GM18861 (cell line): ENCODE measurements around the gene KCNJ18.
"Not testable (repeated sequence)": the region's sequence is repeated elsewhere in the genome, so short reads cannot be mapped to it uniquely, and the experiment has no call there.

Experiments used
- ATAC-seq: cut with Tn5 transposase; IDR thresholded peaks from one replicate; pipeline ENCODE4 v1.9.1; 2021; ENCODE audit not compliant: unreplicated experiment

KCNJ18 gene

DNA sequence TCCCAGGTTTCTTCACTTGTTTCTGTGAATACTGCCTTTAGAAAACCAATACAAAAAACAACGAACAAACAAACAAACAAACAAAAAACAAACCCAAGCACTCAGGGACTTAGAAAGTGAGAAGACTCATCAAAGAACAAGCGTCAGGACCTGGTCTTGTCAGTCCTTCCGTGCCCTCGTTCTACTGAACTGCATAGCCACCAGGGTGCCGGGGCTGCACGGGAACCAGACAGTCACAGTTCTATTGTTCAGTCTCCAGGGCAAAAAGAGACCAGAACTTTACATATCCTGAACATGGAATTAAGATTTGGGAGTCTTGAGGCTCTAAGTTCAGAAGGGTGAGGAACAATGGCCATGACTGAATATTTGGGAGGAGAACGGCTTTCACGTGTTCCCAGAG lies 28.2 kb downstream of the KCNJ18 start:
- not testable (repeated sequence) for ATAC-seq

DNA sequence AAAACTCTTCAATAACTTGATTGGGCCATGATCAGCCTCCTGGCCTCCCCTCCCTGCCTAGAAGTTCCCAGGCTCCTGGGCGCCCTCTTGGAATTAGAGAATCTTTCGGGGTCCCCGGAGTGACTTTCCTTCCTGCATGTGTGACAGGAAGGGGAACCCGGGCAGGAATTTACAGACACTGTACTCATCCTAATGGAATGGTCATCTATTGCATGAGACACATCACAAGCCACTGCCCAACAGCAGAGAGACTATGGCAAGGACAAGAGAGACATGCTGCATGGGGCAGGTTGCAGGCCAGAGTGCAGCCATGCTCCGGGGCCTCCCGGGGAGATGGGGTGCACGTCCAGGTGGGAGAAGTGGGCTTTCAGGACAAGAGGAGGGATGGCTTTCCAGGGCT lies 29.9 kb downstream of the KCNJ18 start:
- ATAC-seq = not testable (repeated sequence)

DNA sequence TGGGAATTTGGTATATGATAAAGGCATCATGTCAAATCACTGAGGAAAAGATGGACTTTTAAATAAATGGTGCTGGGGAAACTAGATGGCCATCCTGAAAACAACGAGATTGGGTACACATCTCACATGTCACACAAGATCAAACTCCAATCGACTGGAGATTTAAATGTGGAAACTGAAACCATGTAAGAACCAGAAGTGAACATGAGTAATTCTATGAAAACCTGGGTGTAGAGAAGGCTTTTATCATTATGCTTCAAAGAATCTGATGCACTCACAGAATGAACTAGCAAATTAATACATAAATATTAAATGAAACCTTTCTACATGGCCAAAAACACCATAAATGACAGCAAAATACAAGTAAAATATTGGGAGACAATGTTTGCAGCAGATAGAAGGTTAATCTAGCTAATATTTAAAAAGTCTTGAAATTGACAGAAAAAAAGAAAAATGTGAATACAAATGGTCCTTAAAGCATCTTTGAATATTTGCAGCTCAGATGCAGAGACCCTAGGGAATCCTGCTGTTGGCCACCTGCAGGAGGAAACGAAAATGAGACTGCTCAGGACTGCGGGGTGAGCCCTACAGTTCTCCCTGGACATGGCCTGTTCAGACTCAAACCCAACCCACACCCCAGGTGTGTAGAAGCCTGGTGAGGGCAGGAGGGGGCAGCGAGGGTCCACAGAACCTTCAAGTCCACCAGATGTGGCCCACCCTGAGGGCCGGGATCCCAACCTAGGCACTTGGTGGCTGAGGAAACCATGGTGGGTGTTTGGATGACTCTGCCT lies 32.1 kb downstream of the KCNJ18 start:
- ATAC-seq = not testable (repeated sequence)

DNA sequence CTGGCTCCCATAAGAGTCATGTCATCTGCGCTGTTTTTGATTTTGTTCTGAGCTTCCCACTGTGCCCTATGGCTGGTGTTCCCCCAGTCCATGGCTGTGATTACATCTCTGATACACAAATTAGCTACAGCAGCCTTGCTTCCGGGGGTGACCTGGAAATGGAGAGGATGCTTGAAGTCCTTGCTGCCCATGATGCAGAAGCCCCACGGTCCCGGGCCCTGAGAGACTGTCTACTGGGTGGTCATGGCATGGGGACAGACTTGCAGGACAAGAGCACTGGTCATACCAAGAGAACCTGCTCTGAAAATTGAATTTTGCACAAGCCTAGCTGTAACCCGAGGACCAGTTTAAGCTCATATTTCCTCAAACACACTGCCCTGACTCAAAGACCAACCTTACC lies 38.8 kb downstream of the KCNJ18 start:
- ATAC-seq = not testable (repeated sequence)

DNA sequence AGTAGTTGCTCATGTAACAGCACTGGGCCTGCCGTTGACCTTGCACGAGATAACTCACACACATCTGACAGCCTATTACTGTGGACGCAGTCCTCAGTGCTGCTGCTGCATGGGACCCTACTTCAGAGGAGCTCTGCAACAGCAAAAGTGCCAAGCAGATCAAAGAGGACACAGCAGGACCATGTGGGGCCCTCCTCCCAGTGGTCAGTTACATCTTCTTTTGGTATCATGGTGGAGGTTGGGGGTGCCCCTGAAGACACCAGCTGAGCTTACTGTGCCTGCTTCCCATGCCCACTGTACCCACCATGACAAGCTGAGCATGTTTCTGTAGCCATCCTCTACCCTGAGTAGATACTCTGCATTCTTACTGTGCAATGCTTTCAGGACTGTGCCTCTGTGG lies 41.6 kb downstream of the KCNJ18 start:
- ATAC-seq = not testable (repeated sequence)

DNA sequence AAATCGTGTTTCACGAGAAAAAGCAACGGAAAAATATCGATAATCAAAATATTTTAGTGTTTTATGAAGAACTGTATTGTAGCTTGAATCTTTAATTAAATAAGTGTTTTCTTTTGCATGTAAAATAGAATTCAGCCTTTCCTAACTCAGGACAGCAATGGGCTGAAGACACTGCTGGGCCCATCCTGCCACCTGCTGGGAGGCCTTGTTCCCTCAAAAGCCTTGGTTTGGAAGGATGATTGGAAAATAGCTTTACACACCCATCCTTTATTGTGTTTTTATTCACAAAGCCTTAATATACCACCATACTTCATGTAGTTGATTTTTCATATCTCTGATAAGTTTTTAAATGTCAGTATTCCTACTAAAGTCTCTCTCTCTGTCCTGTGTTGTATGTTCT lies 43.5 kb downstream of the KCNJ18 start:
- ATAC-seq = not testable (repeated sequence)

DNA sequence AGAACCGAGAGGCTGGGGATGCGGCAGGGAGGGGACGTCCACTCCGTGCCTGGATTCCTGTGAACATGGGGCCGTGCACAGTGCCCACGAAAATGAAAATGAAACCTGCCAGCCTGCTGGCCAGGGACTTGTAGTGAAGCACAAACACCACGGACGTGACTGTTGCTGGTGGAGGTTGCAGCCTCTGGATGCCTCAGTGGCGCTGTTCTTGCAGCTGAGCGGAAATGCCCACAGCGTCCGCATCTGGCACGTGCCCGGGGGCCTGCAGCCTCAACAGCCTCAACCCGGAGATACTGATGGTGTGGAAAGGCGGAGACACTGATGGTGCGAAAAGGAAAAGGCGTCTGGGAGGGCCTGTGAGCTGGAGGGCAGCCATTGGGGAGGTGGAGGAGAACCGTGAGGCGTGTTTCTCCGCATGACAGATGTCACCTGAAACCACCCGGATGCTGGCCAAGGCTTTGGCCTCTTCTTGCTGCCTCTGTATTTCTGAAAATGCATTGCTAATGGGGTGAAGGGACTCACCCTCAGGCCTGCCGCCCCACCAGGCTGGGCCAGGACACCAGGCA lies 44.8 kb downstream of the KCNJ18 start:
- ATAC-seq = not testable (repeated sequence)

DNA sequence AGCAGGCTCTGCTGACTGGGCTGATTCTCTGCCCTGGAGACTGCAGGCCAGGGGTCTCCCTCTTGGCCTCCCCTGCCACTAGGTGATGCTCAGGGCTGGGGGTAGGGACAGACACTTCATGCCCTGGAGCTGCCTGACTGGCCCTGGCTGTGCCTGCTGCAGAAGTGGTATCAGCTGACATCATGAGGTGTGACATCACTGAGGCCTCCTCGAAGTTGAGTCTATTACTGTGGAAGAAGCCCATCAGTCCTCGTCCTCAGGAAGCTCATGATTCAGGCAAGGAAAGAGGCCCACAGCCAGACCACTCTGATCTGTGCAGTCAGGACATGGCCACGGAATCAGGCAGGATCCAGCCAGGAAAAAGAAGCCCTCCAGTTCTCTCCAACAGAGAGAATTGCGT lies 45.9 kb downstream of the KCNJ18 start:
- ATAC-seq = not testable (repeated sequence)

DNA sequence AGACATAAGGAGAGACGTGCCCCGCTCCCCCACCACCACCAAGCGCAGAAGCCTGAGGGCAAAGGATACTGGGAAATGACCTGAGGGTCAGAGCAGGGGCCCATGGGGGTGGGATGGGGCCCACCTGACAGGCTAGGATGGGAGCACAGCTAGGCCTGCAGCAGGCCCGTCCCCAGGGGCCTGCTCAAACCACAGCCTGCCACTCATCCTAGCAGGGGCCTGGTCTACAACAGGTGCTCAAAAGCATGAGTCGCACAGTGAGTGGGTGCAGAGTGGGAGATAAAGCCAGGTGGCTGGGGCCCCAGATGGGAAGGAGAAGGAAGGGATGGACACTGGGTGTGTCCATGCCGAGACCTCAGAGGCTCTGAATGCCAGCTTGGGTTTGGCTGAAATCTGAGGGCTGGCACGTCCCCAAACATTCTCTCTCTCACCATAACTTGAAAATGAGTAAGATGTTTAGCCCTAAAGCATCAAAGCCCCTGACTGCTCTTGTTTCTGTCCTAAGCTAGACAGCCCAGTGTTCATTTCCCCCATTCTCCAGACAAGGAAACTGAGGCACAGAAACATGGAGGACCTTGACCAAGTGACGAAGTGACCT lies 46.7 kb downstream of the KCNJ18 start:
- ATAC-seq = peak; percentile 61

DNA sequence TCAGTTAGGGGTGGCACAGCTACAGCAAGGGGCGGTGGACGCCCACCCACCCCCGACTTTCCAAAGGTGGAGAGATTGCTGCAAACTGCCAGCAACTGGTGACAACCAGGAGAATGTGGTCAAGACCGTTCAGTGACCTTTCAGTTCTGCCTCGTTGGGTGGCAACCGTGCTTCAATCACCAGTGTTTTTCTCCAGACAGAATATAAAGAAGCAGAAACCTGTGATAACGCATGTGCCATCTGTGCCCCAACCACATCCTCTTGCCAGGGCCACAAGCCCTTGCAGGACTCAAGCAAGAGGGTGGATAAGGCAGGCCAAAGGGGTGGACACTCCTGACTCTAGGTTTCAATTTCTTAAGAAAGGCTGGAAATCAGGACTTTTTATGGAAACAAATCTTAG lies 47.2 kb downstream of the KCNJ18 start:
- ATAC-seq = peak; percentile 58

DNA sequence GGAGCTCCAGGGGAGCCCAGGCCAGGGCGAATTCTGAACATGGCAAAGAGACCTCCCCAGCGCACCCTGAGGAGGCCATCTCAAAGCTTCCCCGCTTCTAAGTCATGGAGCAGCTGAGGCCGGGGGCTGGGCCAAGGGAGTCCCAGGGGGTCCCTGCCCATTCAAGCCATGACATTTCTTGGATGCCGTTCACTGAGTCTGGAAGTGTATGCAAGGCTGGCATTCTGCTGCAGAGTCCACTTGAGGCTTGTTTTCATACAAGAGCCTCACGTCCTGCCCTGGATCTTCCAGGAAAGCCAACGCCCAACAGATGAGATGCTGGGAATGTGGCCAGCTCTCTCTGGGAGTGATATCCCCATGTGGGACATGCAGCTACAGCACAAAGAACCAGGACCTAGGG lies 48.5 kb downstream of the KCNJ18 start:
- ATAC-seq = not testable (repeated sequence)

DNA sequence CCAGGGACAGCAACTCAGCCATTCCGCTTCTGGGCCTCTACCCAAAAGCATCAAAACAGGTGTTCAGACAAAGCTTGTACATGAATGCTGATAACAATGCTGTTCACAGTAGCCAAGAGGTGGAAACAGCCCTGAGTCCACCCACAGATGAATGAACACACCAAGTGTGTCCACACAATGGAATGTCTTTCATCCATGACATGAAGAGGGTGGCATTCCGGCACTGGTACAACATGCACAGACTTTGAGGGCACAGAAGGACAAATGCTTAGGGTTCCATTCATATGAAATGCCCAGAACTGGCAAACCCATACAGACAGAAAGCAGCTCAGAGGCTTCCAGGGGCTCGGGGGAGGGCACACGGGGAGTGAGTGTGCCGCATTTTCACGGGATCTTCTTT lies 49.2 kb downstream of the KCNJ18 start:
- not testable (repeated sequence) for ATAC-seq

DNA sequence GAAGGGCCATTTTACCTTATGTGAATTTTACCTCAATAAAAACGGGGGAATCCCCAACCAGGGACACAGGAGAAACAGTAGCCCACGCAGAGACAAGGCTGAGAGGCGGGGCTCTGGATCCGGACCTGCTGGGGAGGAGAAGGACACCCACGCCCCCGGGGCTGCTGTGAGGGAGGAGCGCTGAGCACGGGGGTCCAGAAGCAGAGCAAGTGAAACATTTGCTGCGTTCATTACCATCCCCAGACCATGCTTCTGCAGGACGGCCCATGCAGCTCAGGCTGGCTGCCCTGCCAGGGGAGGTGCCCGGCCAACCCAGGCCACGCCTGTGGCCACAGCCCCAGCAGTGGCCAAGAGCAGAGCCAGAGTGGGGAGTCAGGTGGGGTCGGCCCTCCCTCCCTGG lies 50.0 kb downstream of the KCNJ18 start:
- no peak for ATAC-seq

DNA sequence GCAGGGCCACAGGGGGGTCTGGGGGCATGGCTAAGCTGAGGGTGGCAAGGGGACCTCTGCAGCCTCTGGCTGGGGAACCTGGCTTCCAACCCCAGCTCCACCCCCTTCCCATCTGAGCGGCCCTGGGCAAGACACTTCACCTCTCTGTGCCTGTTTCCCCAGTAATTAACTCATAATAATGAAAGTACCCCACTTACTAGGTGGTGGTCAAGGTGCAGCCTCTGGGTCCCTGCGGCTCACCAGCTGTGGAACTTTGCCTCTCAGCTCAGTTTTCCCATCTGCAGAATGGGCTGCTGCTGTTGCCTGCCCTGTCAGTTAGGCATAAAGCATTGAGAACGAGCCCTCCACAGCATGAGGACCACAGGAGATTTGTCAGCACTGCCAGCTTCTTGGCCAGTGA lies 51.8 kb downstream of the KCNJ18 start:
- ATAC-seq = not testable (repeated sequence)

DNA sequence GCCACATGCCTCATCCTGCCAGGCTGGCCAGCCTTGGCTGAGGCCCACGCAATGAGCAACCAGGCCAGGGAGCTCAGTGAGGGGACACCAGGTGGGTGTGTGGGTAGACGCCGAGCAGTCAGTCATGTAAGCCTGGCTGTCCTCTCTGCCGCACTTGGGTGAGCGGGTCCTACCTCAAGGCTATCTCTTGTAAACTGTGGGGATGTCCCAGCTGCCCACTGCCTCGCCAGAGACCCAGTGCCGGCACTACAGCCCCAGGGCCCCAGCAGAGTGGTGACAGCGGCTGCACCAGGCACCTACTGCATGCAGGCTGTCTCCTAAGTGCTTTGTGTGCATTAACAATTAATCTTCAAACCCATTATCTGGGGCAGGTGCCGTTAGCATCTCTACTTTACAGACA lies 52.3 kb downstream of the KCNJ18 start:
- ATAC-seq = not testable (repeated sequence)

DNA sequence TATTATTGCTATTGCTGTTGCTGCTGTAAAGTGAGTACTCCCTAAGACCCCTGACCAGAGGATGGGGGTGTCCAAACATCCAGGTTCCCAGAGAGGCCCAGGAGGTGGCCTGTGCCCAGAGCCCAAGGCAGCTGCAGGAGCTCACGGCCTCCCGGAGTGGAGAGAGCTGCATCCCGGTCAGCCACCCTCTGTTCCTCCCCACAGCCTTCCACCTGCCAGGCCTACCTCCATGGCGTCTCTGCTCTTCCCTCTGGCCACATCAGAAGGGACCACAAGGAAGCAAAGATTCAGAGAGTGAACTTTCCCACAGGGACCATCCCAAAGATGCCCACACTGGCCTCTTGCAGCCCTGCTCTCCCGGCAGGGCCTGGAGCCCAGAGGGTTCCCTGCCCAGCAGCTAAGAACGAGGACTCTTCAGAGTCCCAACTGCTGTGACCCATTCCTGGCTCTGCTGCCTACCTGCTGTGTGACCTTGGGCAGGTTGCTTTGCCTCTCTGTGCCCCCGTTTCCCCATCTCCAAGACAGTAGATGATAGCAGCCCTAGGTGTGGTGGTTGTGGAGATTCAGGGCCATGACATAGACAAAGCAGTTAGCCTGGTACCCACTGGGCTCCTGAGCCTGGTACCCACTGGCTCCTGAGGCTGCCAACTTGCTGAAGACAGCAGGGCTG lies 53.2 kb downstream of the KCNJ18 start:
- ATAC-seq = not testable (repeated sequence)

DNA sequence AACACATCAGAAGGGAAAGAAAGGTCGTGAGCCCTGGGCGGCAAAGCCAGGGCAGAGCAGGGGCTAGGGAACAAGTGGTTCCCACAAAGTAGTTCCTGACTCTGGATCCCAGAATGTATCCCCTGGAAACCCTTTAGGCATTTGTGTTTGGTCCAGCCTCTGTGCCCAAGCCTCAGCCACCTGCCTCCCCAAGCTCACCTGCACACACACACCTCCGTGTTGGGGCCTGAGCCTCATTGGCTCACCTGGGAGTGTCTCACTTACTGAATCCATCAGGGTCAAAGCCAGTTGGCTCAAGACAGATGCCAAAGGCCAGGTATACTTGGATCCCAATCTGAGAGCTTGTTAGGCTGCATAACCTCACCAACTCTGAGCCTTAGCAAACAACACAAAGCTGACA lies 54.1 kb downstream of the KCNJ18 start:
- ATAC-seq = not testable (repeated sequence)

DNA sequence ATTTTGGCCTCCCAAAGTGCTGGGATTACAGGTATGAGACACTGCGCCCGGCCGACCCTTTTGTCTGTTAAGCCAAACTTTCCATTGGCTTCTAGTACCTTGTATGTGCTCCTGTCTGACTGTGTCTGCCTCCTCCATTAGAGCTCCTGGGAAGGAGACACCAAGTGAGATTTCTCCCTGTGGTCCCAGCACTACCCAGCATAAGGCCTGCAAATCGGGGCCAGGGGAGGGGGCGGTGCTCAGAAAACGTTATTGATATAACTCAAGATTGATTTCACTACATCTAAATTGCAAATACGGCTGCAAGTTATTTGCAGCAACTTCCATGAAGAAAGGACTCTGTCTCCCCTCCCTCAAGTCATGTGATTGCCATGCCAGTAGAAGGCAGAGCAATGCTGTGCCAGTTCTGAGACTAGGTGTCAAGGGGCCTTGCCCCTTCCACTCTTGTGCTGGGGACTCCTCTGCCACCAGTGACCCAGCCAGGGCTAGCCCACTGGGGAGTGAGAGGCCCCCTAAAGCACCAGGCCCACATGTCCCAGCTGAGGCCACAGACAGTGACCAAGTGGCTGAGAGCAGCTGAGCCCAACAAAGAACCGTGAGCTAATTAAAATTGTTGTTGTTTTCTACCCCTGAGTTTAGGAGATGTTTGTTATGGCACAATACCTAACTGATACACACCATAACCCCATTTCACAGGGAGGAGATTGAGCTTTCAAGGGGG lies 55.0 kb downstream of the KCNJ18 start:
- not testable (repeated sequence) for ATAC-seq

DNA sequence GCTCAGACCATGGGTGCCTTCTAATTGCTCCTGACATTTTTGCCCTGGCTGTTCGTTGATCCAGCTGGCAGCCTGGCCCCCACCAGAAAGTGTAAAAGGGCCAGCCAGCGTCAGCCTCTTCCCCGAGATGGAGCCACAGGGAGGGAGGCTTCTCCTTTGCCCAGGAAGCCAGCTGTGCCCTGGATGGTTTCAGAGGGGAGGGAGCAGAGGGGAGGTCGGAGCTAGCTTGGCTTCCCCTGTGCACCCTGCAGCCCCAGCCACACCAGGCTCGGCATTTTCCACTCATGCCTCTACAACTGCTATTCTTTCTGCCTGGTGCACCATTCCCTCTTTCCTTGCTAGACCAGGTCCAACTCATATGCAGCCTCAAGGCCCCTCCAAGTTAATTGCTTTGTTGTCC lies 56.4 kb downstream of the KCNJ18 start:
- not testable (repeated sequence) for ATAC-seq

DNA sequence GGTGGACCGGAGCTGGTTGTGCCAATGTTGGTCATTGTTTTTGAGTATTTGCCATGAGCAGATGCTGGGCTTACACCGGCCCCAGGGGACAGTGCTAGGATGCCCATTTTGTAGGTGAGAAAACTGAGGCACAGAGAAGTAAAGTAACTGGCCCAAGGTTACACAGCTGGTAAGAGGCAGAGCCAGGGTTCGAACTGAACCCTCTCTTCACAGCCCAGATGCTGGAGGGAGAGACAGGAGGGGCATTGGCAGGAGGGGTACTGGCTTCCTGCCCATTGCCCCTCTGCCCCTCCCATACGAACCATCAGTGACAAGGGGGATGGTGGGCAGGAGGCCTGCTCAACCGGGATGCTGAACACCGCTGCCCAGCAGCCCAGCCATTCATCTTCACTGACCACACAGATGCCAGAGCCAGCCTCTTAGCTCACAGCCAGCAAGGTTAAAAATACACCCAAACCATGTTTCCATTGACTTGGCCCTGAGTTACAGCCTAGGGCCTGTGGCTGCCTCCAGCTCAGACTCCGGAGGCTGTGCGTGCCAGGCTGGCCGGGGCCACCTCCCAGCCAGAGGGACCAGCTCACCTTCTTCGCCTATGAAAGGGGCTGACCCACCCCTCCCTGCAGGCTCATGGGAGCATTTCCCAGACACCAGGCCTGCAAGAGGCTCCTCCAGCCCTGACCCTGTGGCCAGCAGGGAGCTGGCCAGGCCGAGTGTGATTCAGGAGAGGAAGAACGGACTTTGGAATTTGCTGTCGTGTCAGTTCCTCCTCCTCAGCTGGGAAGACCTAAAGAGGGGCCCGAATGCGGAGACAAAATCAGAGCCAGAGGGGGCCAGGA lies 57.6 kb downstream of the KCNJ18 start:
- not testable (repeated sequence) for ATAC-seq
